ENCODE measurements around the gene ARHGEF16.

DNA sequence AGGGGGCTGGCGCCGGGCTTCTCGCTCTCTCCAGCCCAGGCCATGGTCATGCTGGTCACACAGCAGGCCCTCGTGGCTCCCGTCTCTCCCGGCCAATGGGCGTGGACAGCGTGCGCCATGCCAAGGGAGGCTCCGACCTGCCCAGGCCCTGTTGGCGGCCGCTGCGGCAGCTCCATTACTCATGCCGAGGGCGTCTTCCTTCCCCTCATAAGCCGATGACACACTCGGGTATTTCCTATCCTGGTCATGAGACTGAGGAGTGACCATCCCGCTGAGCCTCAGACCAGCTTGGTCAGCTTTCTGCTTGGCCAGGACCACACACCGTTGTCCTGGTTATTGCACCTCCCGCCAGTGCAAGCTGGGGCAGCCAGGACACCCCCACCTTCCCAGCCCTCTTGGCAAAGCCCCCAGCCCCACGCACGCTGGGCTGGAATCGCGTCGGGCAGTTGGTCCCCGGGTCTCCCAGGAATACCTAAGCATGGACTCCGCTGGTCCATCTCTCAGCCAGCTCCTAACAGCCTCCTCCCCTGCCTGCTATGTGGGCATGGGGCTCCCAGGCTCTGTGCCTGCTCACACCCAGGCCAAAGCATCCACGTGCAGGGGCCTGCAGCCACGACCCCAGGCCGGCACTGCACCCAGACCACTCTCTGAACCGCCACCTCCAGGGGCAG is 49.8 kb downstream of the ARHGEF16 start:
- no peak for TF ChIP-seq EP300 (IDR thresholded peaks at IDR 0.05)
- TF ChIP-seq CTCF (IDR thresholded peaks at IDR 0.05), result no peak
